Heart left ventricle (tissue), 16 donors: ENCODE data around the gene CDK4. TPM values are rescaled to one million over a fixed set of nuclear protein-coding genes. Genes with fewer than 3 reads are reported as not detected.

Source experiments
- ATAC-seq, 4 donors: fragments of 200-7000 bp; cut with Tn5 transposase; one replicate each; pipeline ENCODE4 v1.9.1; 2020 to 2022; ENCODE audit warnings: moderate library complexity in 4 of 4, mild to moderate bottlenecking in 3 of 4, moderate number of reproducible peaks in 1 of 4
- DNase-seq, 5 donors: peaks; one replicate each; pipeline ENCODE4 v3.0.0-alpha.2; 2020
- H3K27ac ChIP-seq, 12 donors: fragments of 200-600 bp; sonication (generic) in 4 of 12; one replicate each; pipeline versions ENCODE4 v1.5.0 to v1.8.0; 2016 to 2022; ENCODE audit warnings: mild to moderate bottlenecking in 2 of 12
- H3K27me3 ChIP-seq, 9 donors: fragments of 200-600 bp; sonication (generic) in 2 of 9; one replicate each; pipeline versions ENCODE4 v1.5.1 to v1.8.0; 2016 to 2022; ENCODE audit warnings: mild to moderate bottlenecking in 3 of 9
- H3K36me3 ChIP-seq, 9 donors: fragments of 200-600 bp; sonication (generic) in 2 of 9; one replicate each; pipeline versions ENCODE4 v1.5.0 to v1.8.0; 2018 to 2022; ENCODE audit warnings: mild to moderate bottlenecking in 2 of 9
- H3K4me1 ChIP-seq, 12 donors: fragments of 200-600 bp; sonication (generic) in 4 of 12; one replicate each; pipeline versions ENCODE4 v1.5.0 to v1.8.0; 2016 to 2022; ENCODE audit warnings: mild to moderate bottlenecking in 3 of 12
- H3K4me3 ChIP-seq, 12 donors: fragments of 200-600 bp; sonication (generic) in 4 of 12; one replicate each; pipeline versions ENCODE4 v1.5.0 to v1.8.0; 2017 to 2022; ENCODE audit warnings: mild to moderate bottlenecking in 9 of 12, moderate library complexity in 4 of 12
- H3K9me3 ChIP-seq, 12 donors: fragments of 200-600 bp; sonication (generic) in 4 of 12; one replicate each; pipeline versions ENCODE4 v1.5.0 to v1.8.0; 2016 to 2022; ENCODE audit warnings: mild to moderate bottlenecking in 1 of 12
- CTCF ChIP-seq, 12 donors: fragments of 200-600 bp; sonication (generic) in 4 of 12; IDR thresholded peaks; one replicate each; pipeline versions ENCODE4 v1.5.0 to v1.8.0; 2018 to 2022; ENCODE audit warnings: antibody characterized with exemption in 12 of 12, mild to moderate bottlenecking in 5 of 12
- POLR2A ChIP-seq, 2 donors: fragments of 450-650 bp; IDR thresholded peaks; one replicate each; pipeline ENCODE4 v1.6.1; 2017; ENCODE audit warnings: antibody characterized with exemption in 2 of 2, mild to moderate bottlenecking in 2 of 2, moderate library complexity in 2 of 2
- WGBS, 4 donors: extraction: QIAGEN DNeasy Blood & Tissue Kit in 2 of 4; methylation state at CpG; one replicate each; pipeline versions ENCODE4 v1.1.5 to v1.1.7; 2013 to 2018; 5-methylcytosine and 5-hydroxymethylcytosine counted together
- intact Hi-C, 10 donors: fragments of 100-400 bp; cut with DNase I; formaldehyde crosslinking; loops; one replicate each; pipeline versions ENCODE4 v1.11.1 to v1.14.2; 2022
- polyA plus RNA-seq, 2 donors: library from polyadenylated mRNA; stranded (reverse); fragments of 200-250 nt; gene quantifications; one replicate each; pipeline ENCODE4 v1.2.3, GENCODE V29; 2013
- total RNA-seq, 9 donors: library from RNA; depleted of rRNA in 2 of 9; stranded (reverse); fragments of >200 nt in 2 of 9; fragmentation: NEBNext Ultra II Directional in 3 of 9; extraction: Animal tissue kit (Norgen Biotek cat#: 25700) in 3 of 9; gene quantifications; one replicate each; pipeline versions ENCODE4 v1.1.0 to v1.2.4, GENCODE V29; 2016 to 2023
- donor health status: ischemic (EF 13 %, LVEDD 7.1; RV severe dilation, severe dysfunction).
- donor health status: healthy with polysubstance abuse.
- donor health status: DM: no; HTN: yes; CAD: no.
- donor health status: DM: no; HTN: no; CAD: no.
- donor health status: ischemic (EF 25% LVEDD 6.9; RV normal size, moderate dysfunction).
- donor health status: ischemic (EF 25% LVEDD 5.7; RV mildly dilated, moderate dysfunction).
- donor health status: healthy.
- donor health status: DM: yes; HTN: yes; CAD: no.
- donor health status: ischemic (EF 35%, LVEDD 5.7; RV mildly dilated, moderate dysfunction).
- donor health status: nonischemic (EF 11% LVEDD 7.7; RV severe dilation, severe dysfunction).
- donor health status: DM: yes; HTN: yes; CAD: no.
- donor health status: PGD.
- donor health status: ischemic (EF 29% LVEDD 5.4; RV normal size, mild dysfunction).
- donor health status: nonischemic (EF 23%, LVEDD 6.1; RV moderate dilation, normal function).

CDK4 gene
- total and polyA plus RNA-seq, 11 donors = 23.4 to 81.9 (median 50.2) TPM

- Histone ChIP-seq H3K27me3 (peaks cover 0 to 20% (median 0%) of the 10 kb centered on the region in 9 donors), H3K36me3 (peaks cover 0 to 48% (median 0%) of the 10 kb centered on the region in 9 donors), H3K4me3 (peak overlapping the region; percentile 29 to 71 (median 62)), H3K27ac (peak overlapping the region in 11 of 12 donors; percentile 7 to 76 (median 67)), H3K4me1 (peaks cover 0 to 29% (median 9%) of the 10 kb centered on the region in 12 donors), H3K9me3 (no peaks in the 10 kb centered on the region)
- ATAC-seq (peak; percentile 24 to 50 (median 40)), DNase-seq (peak; percentile 51 to 81 (median 61))
- 24 to 25% (median 25%) methylated on average over 69 to 76 of the region's 76 CpGs for WGBS, 4 donors
- intact Hi-C loops = no loop called here
- TF ChIP-seq CTCF (IDR thresholded peaks at IDR 0.05) (peak in 10 of 12 donors; percentile 8 to 56 (median 42)), POLR2A (IDR thresholded peaks at IDR 0.05) (no peak)
Measured at GRCh38 chr12:57726884-57727757, 25.0 kb downstream of the CDK4 start.

GRCh38 chr12:57726151-57726883 is 25.8 kb downstream of the CDK4 start:
- DNase-seq (peak; percentile 75 to 85 (median 80)), ATAC-seq (peak; percentile 48 to 82 (median 78))
- WGBS, 4 donors = 5 to 27% (median 17%) methylated on average over 27 to 79 of the region's 79 CpGs
- Histone ChIP-seq H3K4me1 (peaks cover 0 to 29% (median 9%) of the 10 kb centered on the region in 12 donors), H3K27me3 (peaks cover 0 to 20% (median 0%) of the 10 kb centered on the region in 9 donors), H3K9me3 (no peaks in the 10 kb centered on the region), H3K36me3 (peaks cover 0 to 49% (median 6%) of the 10 kb centered on the region in 9 donors), H3K27ac (peak overlapping the region; percentile 7 to 76 (median 66)), H3K4me3 (peak overlapping the region; percentile 29 to 71 (median 62))
- intact Hi-C loops = no loop called here
- TF ChIP-seq POLR2A (IDR thresholded peaks at IDR 0.05) = no peak
- TF ChIP-seq CTCF (IDR thresholded peaks at IDR 0.05) = peak; percentile 53 to 80 (median 66)

GRCh38 chr12:57725851-57726150 is 26.3 kb downstream of the CDK4 start:
- peak overlapping the region in 9 of 12 donors; percentile 60 to 76 (median 70) for H3K27ac ChIP-seq

More at GRCh38 chr12:57725851-57726150, 26.3 kb downstream of the CDK4 start:
- Histone ChIP-seq H3K9me3 (no peaks in the 10 kb centered on the region), H3K4me1 (peaks cover 0 to 29% (median 9%) of the 10 kb centered on the region in 12 donors), H3K4me3 (peak overlapping the region in 11 of 12 donors; percentile 29 to 71 (median 63)), H3K27me3 (peaks cover 0 to 20% (median 0%) of the 10 kb centered on the region in 9 donors), H3K36me3 (peaks cover 0 to 49% (median 12%) of the 10 kb centered on the region in 9 donors)
- 11 to 26% (median 25%) methylated on average over 8 to 10 of the region's 10 CpGs for WGBS, 4 donors
- DNase-seq (no peak), ATAC-seq (no peak)
- no peak for TF ChIP-seq CTCF (IDR thresholded peaks at IDR 0.05)
- no peak for TF ChIP-seq POLR2A (IDR thresholded peaks at IDR 0.05)
- intact Hi-C loops = no loop called here
